Stimulated activated CD8-positive, alpha-beta memory T cell treated with anti-CD3 and anti-CD28 coated beads, Interleukin-15, amount 100 ng/mL, for 24 hours (primary cell): ENCODE measurements around the gene ATP2A3.

ENCODE experiments used
- DNase-seq: peaks from one replicate; pipeline ENCODE4 v3.0.0-alpha.2; 2020; ENCODE audit warnings: low read depth

Gene ATP2A3

GRCh38 chr17:3910420-3911270, 53.6 kb downstream of the ATP2A3 start:
- DNase-seq: no peak

- DNase-seq: no peak
Observed at GRCh38 chr17:3909257-3909656, 55.0 kb downstream of the ATP2A3 start.

GRCh38 chr17:3907483-3908216, 56.6 kb downstream of the ATP2A3 start:
- DNase-seq: no peak

GRCh38 chr17:3906881-3907280, 57.4 kb downstream of the ATP2A3 start:
- DNase-seq: no peak

GRCh38 chr17:3905017-3905520, 59.2 kb downstream of the ATP2A3 start:
- no peak for DNase-seq

- DNase-seq: no peak
Observed at GRCh38 chr17:3904501-3904900, 59.7 kb downstream of the ATP2A3 start.

- no peak for DNase-seq
Observed at GRCh38 chr17:3903881-3904290, 60.4 kb downstream of the ATP2A3 start.

GRCh38 chr17:3903051-3903825, 61.0 kb downstream of the ATP2A3 start:
- DNase-seq: no peak

- DNase-seq: no peak
Observed at GRCh38 chr17:3900646-3901045, 63.6 kb downstream of the ATP2A3 start.

GRCh38 chr17:3897731-3898130, 66.5 kb downstream of the ATP2A3 start:
- no peak for DNase-seq

GRCh38 chr17:3896968-3897235, 67.3 kb downstream of the ATP2A3 start:
- no peak for DNase-seq

- no peak for DNase-seq
Observed at GRCh38 chr17:3896108-3896967, 67.9 kb downstream of the ATP2A3 start.

GRCh38 chr17:3895354-3895753, 68.9 kb downstream of the ATP2A3 start:
- DNase-seq: no peak

- DNase-seq: no peak
Observed at GRCh38 chr17:3894911-3895343, 69.3 kb downstream of the ATP2A3 start.

- no peak for DNase-seq
Observed at GRCh38 chr17:3894188-3894587, 70.0 kb downstream of the ATP2A3 start.

- DNase-seq: no peak
Observed at GRCh38 chr17:3893720-3894116, 70.5 kb downstream of the ATP2A3 start.

GRCh38 chr17:3893003-3893719, 71.1 kb downstream of the ATP2A3 start, which contains the start of gene CAMKK1:
CAMKK1 (minus strand) TSS chr17:3893053; CDS start chr17:3885687, 7,366 bp downstream.
- DNase-seq: peak; percentile 77

- no peak for DNase-seq
Observed at GRCh38 chr17:3892095-3892998, 71.9 kb downstream of the ATP2A3 start.

GRCh38 chr17:3891626-3892094, 72.6 kb downstream of the ATP2A3 start:
- no peak for DNase-seq

- DNase-seq: no peak
Observed at GRCh38 chr17:3890878-3891219, 73.4 kb downstream of the ATP2A3 start.
